ENCODE results near the gene GFER. TPM values are rescaled to one million over a fixed set of nuclear protein-coding genes. Genes with fewer than 3 reads are reported as not detected.

GFER gene
- total RNA-seq, 1 experiment from 2014 or later, result 57.3 TPM

- no peak overlapping the region for H3K4me3 Mint-ChIP-seq (ENCODE audit: unreplicated experiment)
- H3K4me1 Mint-ChIP-seq (ENCODE audit: low read depth, unreplicated experiment), result no peaks in the 10 kb centered on the region
- Histone ChIP-seq H3K4me1 (no peaks in the 10 kb centered on the region), H3K4me3 (ENCODE audit: low read depth, low read length) (no peak overlapping the region), H3K27me3 (replicated peaks; ENCODE audit: control insufficient read depth, insufficient read depth, low read length) (no peaks in the 10 kb centered on the region), H3K9me3 (no peaks in the 10 kb centered on the region), H3K36me3 (ENCODE audit: control insufficient read depth, insufficient read depth, low read length) (peaks cover 2% of the 10 kb centered on the region; the same call in 1 of the 2 replicates)
- no peak for TF ChIP-seq CTCF (IDR thresholded peaks at IDR 0.05; ENCODE audit: insufficient read depth in 1 of 2, low read depth in 1 of 2, low read length in 1 of 2, severe bottlenecking in 1 of 2, unreplicated experiment in 1 of 2)
- DNase-seq, result no peak
- H3K27ac Mint-ChIP-seq (ENCODE audit: unreplicated experiment), result no peak overlapping the region
- peaks cover 49% of the 10 kb centered on the region for H3K36me3 Mint-ChIP-seq (ENCODE audit: insufficient read depth, unreplicated experiment)
- ChIA-PET CTCF (no interaction called here), POLR2A (no interaction called here)
- intact Hi-C loops (cut with micrococcal nuclease; ENCODE audit: unreplicated experiment), result no loop called here
- no peaks in the 10 kb centered on the region for H3K27me3 Mint-ChIP-seq (ENCODE audit: insufficient read depth, unreplicated experiment)
- TSS peak; percentile 15 for BruUV-seq (replicated peaks)
- H3K9me3 Mint-ChIP-seq (ENCODE audit: unreplicated experiment), result no peaks in the 10 kb centered on the region
Measured at GRCh38 chr16:1998360-1998835, 14.4 kb downstream of the GFER start.

- POLR2A ChIA-PET, result no interaction called here
- TF ChIP-seq CTCF (IDR thresholded peaks at IDR 0.05; ENCODE audit: insufficient read depth in 1 of 2, low read depth in 1 of 2, low read length in 1 of 2, severe bottlenecking in 1 of 2, unreplicated experiment in 1 of 2), result no peak
- H3K27ac Mint-ChIP-seq (ENCODE audit: unreplicated experiment), result no peak overlapping the region
Measured at GRCh38 chr16:1998852-1999801, 15.1 kb downstream of the GFER start.

GRCh38 chr16:1999866-2000514 lies 16.0 kb downstream of the GFER start:
- ChIA-PET POLR2A (no interaction called here), CTCF (no interaction called here)
- DNase-seq, result no peak
- Mint-ChIP-seq H3K4me1 (ENCODE audit: low read depth, unreplicated experiment) (no peaks in the 10 kb centered on the region), H3K27ac (ENCODE audit: unreplicated experiment) (no peak overlapping the region), H3K36me3 (ENCODE audit: insufficient read depth, unreplicated experiment) (peaks cover 58% of the 10 kb centered on the region), H3K27me3 (ENCODE audit: insufficient read depth, unreplicated experiment) (no peaks in the 10 kb centered on the region), H3K4me3 (ENCODE audit: unreplicated experiment) (no peak overlapping the region), H3K9me3 (ENCODE audit: unreplicated experiment) (no peaks in the 10 kb centered on the region)
- intact Hi-C loops (cut with micrococcal nuclease; ENCODE audit: unreplicated experiment), result no loop called here
- Histone ChIP-seq H3K27me3 (replicated peaks; ENCODE audit: control insufficient read depth, insufficient read depth, low read length) (no peaks in the 10 kb centered on the region), H3K4me3 (ENCODE audit: low read depth, low read length) (no peak overlapping the region), H3K4me1 (no peaks in the 10 kb centered on the region), H3K9me3 (no peaks in the 10 kb centered on the region), H3K36me3 (ENCODE audit: control insufficient read depth, insufficient read depth, low read length) (peaks cover 2% of the 10 kb centered on the region; the same call in 1 of the 2 replicates)
- no peak for TF ChIP-seq CTCF (IDR thresholded peaks at IDR 0.05; ENCODE audit: insufficient read depth in 1 of 2, low read depth in 1 of 2, low read length in 1 of 2, severe bottlenecking in 1 of 2, unreplicated experiment in 1 of 2)
- no TSS peak for BruUV-seq (replicated peaks)

More at GRCh38 chr16:1998852-1999801, 15.1 kb downstream of the GFER start:
- Histone ChIP-seq H3K4me1 (no peaks in the 10 kb centered on the region), H3K9me3 (no peaks in the 10 kb centered on the region), H3K36me3 (ENCODE audit: control insufficient read depth, insufficient read depth, low read length) (peaks cover 2% of the 10 kb centered on the region; the same call in 1 of the 2 replicates), H3K27me3 (replicated peaks; ENCODE audit: control insufficient read depth, insufficient read depth, low read length) (no peaks in the 10 kb centered on the region), H3K4me3 (ENCODE audit: low read depth, low read length) (no peak overlapping the region)
- Mint-ChIP-seq H3K27me3 (ENCODE audit: insufficient read depth, unreplicated experiment) (no peaks in the 10 kb centered on the region), H3K36me3 (ENCODE audit: insufficient read depth, unreplicated experiment) (peaks cover 49% of the 10 kb centered on the region), H3K4me1 (ENCODE audit: low read depth, unreplicated experiment) (no peaks in the 10 kb centered on the region), H3K4me3 (ENCODE audit: unreplicated experiment) (no peak overlapping the region), H3K9me3 (ENCODE audit: unreplicated experiment) (no peaks in the 10 kb centered on the region)
- intact Hi-C loops (cut with micrococcal nuclease; ENCODE audit: unreplicated experiment), result no loop called here
- CTCF ChIA-PET, result no interaction called here
- DNase-seq, result no peak
- BruUV-seq (replicated peaks), result no TSS peak

Measured in Caco-2 (cell line).